ENCODE measurements around the gene SLC47A1.
"Not testable (repeated sequence)": the region's sequence is repeated elsewhere in the genome, so short reads cannot be mapped to it uniquely, and the experiment has no call there.

SLC47A1 gene

DNA sequence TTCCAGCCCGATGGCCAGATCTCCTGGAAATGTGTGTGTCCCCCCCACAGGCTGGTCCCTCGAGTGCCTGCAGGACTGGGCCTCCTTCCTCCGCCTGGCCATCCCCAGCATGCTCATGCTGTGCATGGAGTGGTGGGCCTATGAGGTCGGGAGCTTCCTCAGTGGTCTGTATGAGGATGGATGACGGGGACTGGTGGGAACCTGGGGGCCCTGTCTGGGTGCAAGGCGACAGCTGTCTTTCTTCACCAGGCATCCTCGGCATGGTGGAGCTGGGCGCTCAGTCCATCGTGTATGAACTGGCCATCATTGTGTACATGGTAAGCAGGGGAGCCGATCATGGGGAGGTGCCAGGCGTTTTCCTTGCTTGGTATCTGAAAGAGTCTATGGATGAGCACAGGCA, 22.1 kb downstream of the SLC47A1 start:
- DNase-seq = no peak

DNA sequence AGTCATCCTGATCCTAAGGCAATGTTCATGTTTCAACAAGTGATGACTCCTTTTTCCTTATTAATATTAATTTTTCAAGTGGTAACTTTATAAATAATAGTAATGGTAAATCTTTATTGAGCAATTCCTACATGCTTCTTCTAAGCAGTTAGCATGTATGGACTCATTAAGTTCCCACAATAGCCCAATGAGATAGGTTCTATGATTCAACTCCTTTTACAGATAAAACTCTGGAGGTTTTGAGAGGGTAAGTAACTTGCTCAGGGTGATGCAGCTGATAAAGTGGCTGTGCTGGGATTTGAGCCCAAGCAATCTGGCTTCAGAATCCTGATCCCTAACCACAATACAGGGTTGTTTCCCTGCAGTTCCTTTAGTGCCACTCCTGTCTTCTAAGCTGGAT, 25.3 kb downstream of the SLC47A1 start:
- no peak for DNase-seq

DNA sequence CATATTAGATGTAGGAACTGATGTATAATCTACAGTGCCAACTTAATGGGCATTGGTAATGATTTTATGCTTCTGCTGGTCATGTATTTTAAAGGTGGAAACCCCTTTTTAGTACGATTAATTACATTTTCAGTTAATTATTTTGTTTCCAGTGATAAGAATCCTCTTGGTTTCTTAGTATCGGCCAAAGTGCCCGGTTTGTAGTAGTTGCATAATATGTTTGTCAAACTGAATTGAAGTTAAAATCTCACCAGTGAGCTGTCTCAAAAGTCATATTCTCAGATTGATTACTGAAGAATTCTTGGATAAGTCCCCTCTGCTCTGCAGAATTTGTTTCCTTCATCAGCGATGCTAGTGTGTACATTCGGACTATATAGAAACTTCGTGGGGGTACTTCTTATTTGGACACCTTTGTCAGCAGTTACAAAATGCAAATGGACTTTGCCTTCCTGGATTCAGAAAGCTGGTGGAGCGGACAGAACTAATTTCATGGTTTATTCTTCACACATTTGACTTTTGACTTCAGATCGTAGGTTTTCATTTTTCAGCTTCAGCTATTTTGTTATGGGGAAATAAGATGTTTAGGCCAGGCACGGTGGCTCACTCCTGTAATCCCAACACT, 28.2 kb downstream of the SLC47A1 start:
- DNase-seq = no peak

DNA sequence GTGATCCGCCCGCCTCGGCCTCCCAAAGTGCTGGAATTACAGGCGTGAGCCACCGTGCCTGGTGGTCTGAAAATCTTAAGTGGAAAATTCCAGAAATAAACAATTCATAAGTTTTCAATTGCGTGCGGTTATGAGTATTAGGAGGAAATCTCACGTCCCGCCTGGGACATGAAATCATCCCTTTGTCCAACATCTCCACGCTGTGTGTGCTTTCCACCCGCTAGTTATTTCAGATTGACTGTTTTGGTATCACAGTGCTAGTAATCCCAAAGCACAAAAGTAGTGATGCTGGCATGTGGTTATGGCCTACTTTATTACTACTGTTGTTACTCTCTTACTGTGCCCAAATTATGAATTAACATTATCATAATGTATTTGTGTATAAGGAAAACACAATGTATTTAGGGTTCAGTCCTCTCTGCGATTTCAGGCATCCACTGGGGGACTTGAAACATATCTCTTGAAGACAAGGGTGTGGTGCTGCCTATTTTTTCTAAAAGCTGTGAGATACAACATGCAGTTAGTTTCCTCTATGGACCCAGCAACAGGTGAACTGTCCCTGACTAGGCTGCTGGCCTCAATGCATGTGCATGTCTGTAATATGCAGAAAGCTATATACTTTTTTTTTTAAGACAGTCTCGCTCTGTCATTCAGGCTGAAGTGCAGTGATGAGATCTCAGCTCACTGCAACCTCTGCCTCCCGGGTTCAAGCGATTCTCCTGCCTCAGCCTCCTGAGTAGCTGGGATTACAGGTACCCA, 32.3 kb downstream of the SLC47A1 start:
- no peak for DNase-seq

GRCh38 chr17:19567216-19568015, 33.8 kb downstream of the SLC47A1 start:
- no peak for DNase-seq

GRCh38 chr17:19568016-19568350, 34.3 kb downstream of the SLC47A1 start:
- no peak for DNase-seq

DNA sequence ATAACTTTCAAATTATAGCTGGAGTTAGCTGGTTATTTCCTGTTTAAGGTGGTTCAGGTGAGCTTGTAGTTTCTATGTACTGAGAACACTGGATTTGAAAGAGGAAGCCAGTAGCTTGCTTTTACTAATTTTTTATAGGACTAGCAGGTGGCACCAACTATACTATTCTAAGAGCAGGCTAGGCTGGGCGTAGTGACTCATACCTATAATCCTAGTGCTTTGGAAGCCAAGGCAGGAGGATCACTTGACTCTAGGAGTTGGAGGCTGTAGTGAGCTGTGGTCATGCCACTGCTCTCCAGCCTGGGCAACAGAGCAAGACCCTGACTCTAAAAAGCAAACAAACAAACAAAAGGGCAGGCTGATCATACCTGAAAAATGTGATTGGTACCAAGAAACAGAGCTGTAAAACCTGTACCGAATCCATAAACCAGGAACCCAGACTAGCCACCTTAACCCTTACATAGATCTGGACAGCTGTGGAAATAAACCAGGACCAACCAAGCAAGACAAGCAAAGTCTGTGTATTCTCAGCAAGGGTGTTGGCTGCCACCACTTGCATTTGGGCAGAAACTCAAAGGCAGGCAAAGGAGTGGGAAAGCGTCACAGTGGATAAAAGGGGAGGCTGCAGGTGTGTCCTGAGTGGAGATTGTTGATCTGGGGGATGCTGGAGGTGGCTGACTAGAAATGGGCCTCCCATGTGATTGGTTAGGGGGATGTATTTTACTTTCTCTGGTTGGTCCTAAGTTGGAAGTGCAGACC, 36.3 kb downstream of the SLC47A1 start:
- no peak for DNase-seq

DNA sequence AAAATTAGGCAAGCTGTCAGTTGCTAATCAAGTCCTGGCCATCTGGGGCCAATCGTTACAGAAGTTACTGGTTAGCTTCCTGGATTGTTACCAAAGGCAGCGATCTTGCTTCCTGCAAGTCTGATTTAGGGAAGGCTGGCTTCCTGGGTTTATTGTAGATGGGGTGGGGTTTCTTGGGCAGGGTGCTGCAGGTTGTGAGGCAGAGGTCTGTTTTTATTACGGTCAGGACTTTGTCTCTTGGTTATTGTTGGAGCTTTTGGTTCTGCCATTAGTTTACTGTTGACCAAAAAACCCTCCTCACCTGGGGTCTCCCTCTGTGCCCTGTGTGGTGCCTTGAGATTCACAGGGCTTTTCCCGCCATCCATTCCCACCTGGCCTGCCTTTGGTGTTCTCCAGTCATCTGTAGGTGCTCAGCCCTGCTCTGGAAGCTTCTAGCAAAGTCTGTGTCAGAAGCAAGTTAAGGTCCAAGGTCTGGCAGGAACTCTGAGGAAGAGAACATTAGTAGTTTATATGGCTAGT, 36.9 kb downstream of the SLC47A1 start:
- no peak for DNase-seq

DNA sequence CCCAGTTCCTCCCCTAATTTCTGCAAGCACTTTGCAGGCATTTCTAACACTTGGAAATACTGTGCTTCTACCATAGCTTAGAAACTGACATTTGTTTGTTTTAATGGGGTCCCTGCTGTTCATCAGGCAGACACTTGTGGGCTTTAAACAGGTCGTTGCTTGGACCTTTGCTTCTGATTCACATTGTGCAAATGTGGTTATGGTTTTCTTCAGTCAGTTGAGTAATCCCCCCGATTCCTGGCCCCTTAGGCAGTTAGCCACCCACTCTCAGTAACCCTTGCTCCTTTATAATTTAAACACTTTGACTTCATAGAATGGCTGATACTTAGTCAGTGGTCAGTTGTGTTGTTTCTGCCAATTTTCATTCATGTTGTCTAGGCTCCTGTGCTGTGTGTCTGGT, 39.4 kb downstream of the SLC47A1 start:
- DNase-seq = no peak

DNA sequence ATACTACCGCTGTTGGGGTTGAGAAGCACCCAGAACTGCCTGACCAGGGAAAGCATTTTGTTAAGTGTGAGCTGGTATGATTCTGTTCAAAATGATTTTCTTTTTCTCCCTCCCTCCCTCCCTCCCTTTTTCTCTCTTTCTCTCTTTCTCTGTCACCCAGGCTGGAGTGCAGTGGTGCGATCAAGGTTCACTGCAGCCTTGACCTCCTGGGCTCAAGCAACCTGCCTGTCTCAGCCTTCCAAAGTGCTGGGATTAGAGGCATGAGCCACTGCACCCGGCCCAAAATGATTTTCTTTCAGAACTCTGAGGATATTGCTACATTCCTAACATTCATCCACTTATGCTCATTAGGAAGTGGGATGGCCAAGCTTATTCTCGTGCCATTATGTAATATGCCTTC, 41.3 kb downstream of the SLC47A1 start:
- DNase-seq = no peak

DNA sequence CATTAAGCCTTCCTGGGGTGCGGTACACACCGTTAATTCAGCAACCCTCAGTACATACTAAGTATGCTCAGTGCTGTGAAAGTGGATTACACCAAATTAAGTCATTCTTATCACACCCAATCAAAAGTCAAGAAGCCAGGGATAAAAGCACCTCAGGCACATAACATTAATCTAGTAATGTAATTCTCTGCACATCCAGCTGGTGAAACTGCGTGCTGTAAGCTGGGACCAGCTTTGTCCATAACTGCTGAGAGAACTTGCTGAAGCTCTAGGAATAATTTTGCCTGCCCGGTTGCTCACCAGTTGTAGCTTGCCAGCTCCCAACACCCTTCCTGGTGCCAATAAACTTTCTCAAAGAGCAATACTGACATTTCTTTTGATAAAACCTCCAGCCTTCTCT, 44.9 kb downstream of the SLC47A1 start:
- no peak for DNase-seq

DNA sequence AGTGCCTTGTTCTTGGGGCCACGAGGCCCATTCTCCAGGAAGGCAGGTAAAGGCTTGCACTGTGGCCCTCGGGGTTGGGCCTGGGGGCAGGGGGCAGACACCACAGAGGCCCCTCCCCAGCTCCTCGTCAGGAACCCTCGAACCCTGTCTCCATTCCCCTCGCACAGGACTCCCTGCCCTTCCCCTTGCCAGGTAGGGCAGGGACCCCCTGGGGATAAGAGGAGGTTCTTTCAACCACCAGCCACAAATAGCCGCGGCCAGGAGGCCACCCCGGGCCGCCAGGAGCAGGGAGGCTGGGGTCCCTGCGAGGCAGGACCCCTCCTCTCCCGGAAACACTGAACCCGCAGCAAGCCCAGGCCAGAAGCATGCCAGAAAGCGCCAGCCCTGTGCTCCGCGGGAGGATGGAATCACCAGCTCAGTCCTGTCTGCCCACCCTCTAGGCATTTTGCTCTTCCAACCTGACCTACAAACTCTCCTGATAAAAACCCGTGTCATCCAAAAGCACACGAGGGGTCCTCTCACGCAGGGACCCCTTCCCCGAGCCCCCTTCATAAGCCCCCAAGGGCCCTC, 45.6 kb downstream of the SLC47A1 start:
- DNase-seq = no peak

- no peak for DNase-seq
These were observed 46.4 kb downstream of the SLC47A1 start for GRCh38 chr17:19579867-19580565.

DNA sequence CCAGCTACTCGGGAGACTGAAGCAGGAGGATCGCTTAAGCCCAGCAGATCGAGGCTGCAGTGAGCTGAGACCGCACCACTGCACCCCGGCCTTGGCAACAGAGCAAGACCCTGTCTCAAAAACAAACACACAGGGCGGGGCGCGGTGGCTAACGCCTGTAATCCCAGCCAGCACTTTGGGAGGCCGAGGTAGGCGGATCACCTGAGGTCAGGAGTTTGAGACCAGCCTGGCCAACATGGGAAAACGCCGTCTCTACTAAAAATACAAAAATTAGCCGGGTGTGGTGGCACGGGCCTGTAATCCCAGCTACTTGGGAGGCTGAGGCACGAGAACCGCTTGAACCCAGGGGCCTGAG, 46.9 kb downstream of the SLC47A1 start:
- not testable (repeated sequence) for DNase-seq

DNA sequence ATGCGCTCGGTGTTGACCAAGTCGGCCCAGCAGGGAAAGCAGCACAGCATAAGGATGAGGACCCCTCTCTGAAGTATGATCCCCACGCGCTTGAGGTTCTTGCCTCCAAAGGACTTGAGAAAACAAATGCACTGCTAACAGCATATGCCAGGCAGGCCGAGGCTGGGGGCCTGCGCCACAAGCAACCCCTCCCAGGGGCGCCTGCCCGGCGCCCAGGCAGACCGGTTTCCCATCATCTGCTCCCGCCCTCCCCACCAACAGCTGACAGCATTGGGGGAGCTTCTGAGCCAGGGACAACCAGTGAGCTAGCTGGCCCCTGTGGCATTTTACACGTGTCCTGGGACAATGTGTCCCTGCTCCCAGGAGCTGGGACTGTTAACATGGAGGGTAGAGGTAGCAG, 48.5 kb downstream of the SLC47A1 start:
- DNase-seq = not testable (repeated sequence)

DNA sequence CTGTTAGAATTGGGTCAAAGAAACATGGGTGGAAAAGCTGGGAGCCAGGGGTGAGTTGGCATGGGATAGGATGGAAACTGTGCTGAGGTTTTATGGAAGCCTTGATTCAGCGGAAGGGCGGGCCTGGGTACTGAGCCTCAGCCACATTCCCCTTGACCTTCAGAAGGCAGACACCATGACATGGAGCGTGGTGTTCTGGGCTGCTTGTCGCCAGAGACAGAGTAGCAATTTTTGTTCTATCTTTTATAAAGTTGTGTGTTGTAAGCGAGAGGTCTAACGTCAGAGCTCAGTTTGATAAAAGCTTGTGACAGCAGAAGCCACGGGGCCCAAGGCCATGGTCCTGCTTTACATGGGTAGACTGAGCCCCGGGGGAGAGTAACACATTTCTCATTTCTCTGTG, 50.2 kb downstream of the SLC47A1 start:
- DNase-seq = no peak

- no peak for DNase-seq
These were observed 56.8 kb downstream of the SLC47A1 start for GRCh38 chr17:19590451-19590850.

- DNase-seq = no peak
These were observed 57.4 kb downstream of the SLC47A1 start for GRCh38 chr17:19590912-19591551.

DNA sequence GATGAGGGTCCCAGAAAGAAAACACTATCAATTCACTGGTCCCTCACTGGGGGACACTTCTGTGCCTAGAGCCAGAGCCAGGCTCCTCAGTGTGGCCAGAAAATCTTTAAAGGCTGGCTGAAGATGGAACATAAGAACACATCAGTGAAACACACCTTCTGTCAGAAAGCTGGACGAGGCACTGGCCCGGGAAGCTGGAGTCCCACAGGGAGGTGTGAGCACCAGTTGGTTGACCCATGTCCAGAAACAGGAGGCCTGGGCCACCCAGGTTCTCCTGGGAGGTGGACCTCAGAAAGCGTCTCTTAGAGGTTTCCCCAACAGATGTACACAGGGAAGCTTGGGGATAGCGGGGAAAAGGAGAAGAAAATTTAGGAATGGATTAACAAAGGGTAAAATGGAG, 58.7 kb downstream of the SLC47A1 start:
- no peak for DNase-seq

- no peak for DNase-seq
These were observed 63.2 kb downstream of the SLC47A1 start for GRCh38 chr17:19596869-19597268.

DNA sequence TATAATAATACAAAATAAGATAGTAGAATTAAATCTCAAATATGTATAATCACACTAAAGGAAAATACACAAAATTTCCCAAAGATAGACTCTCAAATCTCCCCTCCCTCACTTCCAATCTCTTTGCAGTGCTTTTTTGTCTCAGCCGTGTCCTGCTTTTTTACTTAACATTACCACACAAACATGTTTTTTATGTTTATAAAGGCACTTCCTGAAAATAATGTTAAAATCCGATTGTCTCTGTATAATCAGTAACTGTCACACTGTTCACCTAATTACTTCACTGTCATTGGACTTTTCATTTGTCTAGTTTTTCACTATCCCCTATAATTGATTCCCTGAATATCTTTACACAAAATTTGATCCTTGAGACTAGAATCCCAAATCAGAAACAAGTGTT, 76.7 kb downstream of the SLC47A1 start:
- DNase-seq = no peak

DNA sequence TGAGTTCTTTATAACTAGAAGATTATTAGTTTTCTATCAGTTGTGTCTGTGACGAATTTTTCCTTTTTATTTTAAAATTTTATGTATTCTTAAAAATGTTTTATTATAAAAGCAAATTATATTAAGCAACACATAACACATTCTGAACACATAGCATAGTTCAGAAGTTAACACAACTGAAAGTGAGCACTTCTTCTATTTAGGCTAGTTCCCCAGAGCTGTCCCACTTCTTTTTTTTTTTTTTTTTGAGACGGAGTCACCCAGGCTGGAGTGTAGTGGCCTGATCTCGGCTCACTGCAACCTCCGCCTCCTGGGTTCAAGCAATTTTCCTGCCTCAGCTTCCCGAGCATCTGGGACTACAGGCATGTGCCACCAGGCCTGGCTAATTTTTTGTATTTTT, 77.2 kb downstream of the SLC47A1 start:
- no peak for DNase-seq
